ENCODE measurements around the gene EARS2.
A peak's percentile ranks its signal among the peaks of the same experiment; 100 is the strongest.
"Not testable (repeated sequence)": the region's sequence is repeated elsewhere in the genome, so short reads cannot be mapped to it uniquely, and the experiment has no call there.

Gene EARS2

DNA sequence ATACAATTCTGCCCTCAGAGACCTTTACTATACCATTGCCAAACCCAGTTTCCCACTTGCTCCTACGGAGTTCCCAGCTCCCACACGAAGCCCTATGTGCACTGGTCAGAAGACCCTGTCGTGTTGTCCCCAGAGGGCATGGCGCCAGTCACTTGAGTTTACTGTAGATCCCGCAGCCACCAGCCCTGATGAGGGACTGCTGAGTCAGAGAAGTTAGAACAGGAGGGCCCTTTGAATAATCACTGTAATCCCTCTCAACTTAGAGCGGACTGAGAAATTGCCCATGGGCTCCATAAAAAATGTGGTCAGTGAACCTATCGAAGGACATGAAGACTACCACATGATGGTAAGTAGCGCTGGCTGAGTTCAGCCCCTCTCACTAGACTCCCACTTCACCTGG, 9.6 kb upstream of the EARS2 start:
- DNase-seq: no peak

DNA sequence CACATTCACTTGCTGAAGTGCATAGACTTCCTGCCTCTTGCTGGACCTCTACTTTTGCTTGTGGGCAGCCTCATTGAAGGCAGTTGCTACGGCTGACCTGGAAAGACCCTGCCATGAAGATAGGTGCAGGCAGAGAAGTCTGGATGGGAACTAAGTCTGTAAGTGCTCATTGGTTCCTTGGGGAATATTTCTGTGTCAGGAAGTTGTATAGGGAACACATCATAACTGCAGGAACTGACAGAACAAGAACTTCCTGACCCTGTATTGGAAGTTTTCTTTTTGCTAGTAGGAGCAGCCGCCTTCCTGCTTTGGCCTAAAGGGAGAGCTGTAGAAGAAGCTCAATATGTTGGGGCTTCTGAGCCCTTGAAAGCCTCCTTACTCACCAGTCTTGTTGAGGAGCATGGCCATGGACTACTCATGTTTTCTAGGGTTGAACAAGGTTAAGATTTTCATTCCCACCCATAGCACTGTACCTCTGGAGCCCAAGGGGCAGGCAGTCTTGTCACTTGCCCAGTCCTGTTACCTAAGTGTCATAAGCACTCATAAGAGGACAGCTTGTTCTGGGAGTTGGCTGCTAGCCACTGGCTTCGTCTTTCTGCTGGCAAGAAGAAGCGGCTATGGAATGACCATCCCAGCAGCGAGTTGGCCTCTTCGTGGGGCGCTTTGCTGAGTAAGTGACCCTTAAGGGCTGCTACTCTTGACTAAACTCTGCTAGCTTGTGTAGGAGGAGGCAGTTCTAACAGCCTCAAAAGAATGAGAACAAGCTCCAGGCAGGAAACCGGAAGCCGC, 7.6 kb upstream of the EARS2 start:
- DNase-seq: no peak

DNA sequence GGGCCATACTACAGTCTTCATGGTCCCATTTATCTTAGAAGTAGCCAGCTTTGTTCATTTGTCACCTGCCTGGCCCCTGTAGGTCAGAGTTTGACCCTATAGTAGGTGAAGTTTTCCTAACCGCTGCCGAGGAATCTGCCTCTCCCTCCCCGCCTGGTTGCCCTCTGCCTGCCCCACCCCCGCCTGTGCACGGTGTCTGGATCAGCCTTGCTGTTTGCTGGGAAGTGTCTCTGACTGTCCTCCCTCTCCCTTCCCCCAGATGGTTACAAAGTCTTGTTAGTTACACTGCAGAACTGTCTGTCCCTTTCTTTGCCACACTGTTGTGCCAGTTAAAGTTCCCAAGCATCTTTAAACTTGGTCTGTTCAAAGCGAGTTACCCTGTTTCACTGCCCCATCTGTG, 6.0 kb upstream of the EARS2 start:
- DNase-seq: no peak

DNA sequence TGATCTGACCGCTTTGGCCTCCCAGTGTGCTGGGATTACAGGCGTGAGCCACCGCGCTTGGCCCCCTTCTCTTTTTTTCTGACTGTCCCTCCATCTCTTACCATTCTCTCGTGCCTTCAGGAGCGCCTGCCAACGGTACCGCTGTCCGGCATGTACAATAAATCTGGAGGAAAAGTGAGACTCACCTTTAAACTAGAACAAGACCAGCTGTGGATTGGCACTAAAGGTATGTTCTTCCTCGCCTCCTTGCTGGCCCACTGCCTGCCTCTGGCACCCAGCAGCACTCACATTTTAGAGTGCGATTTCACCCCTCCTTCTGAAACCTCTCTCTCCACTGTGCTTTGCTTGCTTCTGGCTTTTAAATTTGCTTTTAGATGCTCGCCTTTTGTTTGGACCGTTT, 5.4 kb upstream of the EARS2 start:
- no peak for DNase-seq

DNA sequence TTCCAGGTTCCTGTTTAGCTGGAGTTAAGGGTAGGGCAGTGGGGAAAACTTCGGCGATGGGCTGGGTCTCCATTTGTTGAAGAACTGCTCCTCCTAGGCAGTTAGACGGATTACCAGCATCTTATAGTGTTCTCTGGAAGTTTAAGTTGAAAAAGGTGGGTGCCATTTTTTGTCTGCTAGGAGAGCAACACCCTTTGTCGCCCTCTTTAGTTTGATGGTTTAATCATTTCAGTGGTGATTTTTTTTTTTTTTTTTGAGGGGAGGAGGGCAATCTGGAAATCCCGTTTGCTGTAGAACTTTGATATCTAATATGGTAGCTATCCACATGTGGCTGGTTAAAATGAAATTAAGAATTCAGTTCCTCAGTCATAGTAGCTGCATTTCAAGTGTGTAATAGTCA, 4.4 kb upstream of the EARS2 start:
- DNase-seq: no peak

DNA sequence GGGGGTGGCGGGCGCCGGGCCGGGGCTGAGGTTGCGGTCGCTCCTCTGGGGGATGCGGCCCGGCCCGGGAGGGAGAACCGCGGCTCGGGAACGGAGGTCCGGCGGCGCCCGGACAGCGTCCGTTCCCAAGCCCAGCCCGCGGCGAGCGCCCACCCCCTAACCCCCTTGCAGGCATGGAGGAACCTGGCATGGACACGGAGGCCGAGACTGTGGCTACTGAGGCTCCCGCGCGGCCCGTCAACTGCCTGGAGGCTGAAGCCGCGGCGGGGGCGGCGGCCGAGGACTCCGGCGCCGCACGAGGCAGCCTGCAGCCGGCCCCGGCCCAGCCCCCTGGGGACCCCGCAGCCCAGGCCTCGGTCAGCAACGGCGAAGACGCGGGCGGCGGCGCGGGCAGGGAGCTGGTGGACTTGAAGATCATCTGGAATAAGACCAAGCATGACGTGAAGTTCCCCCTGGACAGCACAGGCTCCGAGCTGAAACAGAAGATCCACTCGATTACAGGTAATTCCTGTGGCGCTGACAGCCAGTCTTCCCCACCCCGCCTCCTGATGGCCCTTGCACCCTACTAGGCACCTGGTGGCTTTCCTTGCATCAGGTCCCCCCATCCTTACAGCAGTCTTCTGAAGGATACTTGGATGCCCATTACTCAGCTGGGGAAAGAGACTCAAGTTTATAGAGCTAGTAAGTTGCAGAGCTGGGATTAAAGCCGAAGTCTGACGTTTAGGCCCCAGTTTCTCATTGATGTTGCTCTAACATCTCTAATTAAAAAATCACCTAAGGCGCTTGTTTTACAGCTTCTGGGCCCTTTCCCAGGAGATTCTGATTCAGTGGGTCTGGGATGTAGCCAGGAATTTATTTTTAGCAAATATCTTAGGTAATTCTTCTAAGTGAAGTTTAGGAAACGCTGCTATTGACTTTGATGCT, 891 bp upstream of the EARS2 start:
- peak; percentile 51 for DNase-seq

DNA sequence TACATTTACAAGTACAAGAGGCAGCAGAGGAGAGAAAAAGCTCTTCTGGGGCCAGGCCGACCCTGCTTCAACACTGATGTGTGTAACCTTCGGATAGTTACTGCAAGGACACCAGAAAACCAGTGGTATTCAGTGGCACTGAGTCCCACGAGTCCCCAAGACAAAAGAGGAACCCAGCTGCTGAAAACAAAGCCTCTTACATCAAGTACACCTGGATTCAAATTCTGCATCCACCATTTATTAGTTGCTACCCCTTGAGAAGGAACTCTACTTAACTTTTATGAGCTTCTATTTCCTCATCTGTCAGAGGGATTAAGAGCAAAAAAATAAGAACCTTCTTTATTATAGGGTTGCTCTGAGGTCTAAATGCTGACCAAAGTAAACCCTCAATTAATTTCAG, 2.6 kb downstream of the EARS2 start:
- no peak for DNase-seq

DNA sequence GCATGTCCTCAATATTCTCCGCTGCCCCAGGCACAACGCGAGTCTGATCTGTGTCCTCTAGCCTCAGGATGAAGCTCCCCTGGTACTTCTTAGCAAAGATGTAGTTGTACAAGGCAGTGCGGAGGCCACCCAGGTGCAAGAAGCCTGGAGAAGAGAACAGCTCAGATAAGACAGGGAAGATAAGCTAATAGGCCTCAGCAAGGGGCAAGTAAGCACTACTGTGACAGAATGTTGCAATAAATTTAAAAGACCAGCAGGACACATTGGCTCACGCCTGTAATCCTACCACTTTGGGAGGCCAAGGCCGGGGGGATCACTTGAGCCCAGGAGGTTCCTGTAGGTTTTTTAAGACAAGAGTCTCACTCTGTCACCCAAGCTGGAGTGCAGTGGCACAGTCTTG, 5.0 kb downstream of the EARS2 start:
- no peak for DNase-seq

DNA sequence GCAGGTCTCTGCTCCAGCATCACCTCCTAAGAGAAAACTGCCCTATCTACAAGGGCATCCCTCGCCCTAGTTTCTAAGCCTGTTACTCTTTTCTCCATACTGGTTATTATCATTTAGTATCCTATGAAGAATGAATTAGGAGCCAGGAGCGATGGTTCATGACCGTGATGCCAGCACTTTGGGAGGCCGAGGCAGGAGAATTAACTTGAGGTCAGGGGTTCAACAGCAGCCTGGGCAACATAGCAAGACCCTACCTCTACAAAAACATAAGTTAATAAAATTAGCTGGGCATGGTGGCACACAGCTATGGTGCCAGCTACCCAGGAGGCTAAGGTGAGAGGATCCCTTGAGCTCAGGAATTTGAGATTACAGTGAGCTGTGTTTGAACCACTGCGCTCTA, 7.2 kb downstream of the EARS2 start:
- DNase-seq: no peak

DNA sequence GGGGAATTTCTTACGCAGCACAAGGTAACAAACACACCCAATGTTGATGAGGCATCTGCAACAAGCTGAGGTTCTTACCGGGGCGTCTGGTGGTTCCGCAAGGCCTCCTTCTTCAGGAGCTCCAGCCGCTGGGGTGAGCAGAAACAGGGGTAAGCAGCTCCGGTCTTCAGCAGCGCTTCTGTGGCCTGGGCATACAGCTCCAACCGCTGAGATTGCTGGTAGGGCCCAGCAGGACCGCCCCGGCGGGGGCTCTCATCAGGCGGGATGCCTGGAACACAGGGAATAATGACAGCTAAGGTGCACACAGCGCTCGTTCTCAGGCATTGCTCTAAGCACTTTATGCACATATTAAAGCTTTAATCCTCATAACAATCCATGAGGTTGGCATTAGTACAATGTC, 12.7 kb downstream of the EARS2 start:
- DNase-seq: no peak

DNA sequence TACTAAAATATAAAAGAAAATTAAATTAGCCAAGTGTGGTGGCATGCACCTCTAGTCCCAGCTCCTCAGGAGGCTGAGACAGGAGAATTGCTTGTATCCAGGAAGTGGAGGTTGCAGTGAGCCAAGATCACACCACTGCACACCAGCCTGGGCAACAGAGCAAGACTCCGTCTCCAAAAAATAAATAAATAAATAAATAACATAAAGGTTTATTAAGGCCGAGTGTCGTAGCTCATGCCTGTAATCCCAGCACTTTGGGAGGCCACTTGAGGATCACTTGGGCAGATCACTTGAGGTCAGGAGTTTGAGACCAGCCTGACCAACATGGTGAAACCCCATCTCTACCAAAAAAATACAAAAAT, 16.4 kb downstream of the EARS2 start:
- not testable (repeated sequence) for DNase-seq

DNA sequence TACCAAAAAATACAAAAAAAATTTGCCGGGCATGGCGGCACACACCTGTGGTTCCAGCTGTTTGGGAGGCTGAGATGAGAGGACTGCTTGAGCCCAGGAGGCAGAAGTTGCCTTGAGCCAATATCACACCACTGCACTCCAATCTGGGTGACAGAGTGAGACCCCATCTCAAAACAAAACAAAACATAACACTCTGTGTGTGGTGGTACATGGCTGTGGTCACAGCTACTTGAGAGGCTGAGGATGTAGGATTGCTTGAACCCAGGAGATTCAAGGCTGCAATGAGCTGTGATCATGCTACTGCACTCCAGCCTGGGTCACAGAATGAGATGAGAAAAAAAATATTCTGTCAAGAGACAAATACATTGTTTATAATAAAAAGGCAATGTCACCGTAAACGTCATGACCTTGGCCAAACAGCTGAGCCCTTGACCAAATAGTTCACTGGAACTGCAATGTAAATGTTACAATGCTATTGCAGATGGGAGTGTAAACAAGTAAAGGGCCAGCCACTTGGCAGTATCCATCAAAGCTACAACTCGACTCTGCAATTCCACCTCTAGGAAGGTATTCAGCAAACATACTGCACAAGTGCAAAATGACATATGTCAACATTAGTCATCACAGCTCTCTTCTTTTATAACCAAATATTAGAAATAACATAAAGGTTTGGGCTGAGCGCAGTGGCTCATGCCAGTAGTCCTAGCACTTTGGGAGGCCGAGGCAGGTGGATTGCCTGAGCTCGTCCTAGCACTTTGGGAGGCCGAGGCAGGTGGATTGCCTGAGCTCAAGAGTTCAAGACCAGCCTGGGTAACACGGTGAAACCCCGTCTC, 16.9 kb downstream of the EARS2 start:
- DNase-seq: no peak

DNA sequence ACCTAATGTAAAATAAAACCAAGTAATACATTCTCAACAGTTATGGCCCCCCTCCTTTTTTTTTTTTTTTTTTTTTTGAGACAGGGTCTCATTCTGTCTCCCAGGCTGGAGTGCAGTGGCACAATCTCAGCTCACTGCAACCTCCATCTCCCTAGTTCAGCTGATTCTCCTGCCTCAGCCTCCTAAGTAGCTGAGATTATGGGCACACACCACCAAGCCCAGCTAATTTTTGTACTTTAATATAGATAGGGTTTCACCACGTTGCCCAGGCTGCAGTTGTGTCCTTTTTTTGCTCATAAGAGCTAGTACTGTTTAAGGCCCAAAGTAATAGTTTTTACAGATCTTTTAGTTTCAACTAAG, 18.3 kb downstream of the EARS2 start:
- DNase-seq: no peak

DNA sequence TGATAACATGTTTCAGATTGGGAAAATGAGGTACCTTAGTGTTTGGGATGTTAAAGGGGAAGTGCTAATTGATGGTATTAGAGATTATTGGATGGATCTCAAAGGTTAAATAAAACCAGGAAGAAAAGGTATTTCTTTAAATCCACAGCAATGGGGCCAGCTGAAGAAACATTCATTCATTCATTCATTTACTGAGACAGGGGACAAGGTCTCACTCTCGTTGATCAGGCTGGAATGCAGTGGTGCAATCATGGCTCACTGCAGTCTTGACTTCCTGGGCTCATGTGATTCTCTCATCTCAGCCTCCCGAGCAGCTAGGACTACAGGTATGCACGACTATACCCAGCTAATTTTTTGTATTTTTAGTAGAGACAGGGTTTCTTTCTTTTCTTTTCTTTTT, 19.8 kb downstream of the EARS2 start:
- DNase-seq: no peak

DNA sequence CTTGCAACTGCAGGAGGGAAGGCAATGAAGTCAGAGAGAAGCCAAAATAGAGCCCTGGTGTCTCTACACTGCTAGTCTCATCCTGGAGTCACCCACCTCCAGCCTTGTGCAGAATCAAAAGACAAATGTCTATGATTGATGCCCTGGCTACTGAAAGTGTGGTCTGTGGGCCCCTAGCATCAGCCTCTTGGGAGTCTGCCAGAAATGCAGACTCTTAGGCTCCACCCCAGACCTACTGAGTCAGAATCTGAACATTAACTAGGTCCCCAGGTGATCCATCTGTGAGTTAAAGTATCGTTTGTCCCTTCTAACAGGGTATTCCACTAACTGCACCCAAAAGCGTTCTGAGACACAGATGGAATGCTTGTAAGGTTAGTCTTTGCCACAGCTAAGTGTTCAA, 21.2 kb downstream of the EARS2 start:
- DNase-seq: no peak

DNA sequence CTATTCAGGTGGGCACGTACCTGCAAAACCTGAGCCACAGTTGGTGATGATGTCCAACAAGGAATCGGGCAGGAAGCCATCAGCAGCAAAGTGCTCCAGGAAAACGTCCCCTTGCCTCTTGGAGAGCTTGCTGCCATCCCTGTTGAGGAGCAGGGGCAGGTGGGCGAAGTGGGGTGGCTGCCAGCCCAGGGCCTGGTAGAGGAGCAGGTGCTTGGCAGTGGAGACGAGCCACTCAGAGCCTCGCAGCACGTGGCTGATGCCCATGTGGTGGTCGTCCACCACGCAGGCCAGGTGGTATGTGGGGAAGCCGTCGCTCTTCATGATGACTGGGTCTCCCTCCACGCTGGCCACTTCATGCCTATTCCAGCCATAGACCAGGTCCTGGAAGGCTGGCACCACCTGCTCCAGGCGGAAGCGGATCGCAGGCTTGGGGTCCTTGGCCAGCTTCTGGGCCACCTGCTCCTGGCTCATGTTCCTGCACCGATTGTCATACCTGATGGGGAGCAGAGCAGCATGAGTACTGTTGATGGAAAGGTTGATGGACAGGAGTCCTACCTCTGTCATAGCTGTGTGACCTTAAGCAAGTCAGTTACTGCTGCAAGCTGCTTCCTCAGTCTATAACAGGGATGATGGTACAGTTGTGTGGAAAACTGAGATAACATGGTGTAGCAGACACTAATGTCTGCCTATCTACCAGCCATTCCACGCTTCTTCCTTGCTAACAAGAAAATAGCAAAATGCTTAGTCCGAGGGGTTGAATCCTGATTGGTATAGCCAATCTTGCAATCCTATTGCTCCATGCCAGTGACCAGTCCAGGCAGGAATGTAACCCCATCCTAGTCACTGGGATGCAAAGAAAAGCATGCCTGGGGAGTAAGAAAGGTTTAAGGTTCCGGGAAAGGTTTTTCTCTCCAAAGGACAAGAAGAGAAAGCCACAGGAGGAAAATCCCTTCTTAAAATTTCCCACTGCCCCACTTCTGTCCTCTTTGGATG, 22.0 kb downstream of the EARS2 start:
- DNase-seq: no peak

DNA sequence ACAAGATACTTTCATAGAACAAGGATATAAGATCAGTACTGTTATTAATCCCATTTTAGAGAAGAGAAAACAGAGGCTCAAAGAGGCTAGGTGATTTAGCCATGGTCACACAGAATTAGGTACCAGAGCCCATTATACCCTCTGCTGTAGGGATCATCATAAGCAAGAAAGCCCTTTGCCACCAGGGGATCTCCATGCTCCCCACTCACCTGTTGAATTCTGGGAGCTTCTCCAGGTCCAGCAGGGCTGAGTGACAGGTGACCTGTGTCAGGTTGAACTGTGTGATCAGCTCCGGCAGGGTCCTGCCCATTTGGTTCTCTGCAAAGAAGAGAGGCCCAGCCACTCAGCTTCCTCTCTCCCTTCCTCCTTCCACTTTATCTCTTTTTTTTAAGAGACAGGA, 24.7 kb downstream of the EARS2 start:
- DNase-seq: no peak

DNA sequence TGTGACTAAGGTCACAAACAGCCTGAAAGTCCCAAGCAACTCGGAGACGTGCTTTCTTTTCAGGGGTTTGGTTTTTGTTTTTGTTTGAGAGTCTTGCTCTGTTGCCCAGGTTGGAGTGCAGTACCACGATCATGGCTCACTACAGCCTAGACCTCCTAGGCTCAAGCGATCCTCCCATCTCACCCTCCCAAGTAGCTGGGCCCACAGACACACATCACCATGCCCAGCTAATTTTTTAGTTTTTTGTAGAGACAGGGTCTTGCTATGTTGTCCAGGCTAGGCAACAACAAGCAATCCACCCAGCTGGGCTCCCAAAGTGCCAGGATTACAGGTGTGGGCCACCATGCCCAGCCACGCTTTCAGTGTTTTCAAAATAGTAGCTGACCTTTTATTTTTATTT, 27.1 kb downstream of the EARS2 start:
- no peak for DNase-seq

DNA sequence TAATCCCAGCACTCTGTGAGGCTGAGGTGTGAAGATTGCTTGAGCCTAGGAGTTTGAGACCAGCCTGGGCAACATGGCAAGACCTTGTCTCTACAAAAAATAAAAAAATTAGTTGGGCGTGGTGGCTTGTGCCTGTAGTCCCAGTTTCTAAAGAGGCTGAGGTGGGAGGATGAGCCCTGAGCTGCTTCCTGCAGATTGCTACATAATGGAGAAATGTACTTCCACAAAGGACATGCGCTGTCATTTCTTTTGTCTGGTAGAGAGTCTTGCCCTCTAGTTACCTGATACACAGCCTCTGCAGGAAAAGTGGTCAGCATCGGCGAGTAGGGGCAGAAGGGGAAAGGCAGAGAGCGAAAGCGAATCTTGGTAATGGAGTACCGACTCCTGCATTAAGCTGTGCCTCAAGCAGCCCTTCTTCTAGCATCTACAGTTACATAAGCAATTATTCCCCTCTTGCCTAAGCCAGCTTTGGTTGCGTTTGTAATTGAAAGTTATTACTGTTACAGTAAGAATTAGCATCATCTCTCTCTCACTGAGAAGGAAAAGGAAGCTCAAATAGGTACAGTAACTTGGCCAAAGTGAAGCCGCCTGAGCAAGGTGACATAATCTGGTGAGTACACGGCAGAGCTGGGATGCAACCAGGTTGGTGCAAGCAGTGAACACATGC, 28.4 kb downstream of the EARS2 start:
- DNase-seq: no peak

DNA sequence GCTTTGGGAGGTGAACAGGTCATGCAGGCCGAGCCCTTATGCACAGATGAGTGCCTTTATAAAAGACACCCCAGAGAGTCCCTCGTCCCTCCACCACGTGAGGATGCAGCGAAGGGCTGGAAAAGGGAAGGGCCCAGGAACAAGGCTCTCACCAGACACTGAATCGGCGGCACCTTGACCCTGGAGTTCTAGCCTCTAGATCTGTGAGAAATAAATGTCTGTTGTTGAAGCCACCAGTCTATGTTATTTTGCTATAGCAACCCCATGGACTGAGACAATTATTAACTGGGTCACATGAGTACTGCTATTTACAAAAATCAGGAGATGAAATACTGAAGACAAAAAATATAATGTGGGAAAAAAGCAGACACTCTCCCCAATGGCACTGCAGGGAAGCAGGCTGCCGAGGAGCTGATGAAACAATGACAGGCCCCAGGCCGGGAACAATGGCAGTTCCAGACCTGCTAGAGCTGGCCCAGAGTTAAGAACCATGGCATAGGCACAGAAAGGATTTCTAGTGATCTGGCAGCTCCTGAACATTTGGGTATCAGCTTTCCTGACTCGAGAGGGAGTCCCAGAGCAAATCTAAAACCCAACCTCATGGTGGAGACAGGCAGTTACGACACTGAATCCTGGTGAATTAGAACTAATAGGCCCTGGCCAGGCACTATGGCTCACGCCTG, 29.0 kb downstream of the EARS2 start:
- DNase-seq: no peak

DNA sequence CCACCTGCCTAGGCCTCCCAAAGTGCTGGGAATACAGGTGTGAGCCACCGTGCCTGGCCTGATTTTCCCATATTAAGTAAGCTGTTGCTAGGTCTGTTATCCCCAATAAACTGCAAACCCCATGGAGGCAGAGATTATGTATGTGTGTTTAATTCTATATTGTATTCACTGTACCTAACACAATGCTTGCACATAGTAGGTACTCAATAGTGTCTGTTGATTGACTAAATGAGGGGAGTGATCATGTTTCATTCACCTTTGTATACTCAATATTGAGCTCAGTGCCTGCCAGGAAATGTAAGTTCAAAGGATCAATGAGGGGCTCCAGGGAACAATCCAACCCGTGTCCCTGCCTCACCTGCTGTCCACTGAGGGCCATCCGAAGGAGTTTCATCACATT, 32.3 kb downstream of the EARS2 start:
- DNase-seq: no peak
